ENCODE data around the gene CERS6.

Gene CERS6

DNA sequence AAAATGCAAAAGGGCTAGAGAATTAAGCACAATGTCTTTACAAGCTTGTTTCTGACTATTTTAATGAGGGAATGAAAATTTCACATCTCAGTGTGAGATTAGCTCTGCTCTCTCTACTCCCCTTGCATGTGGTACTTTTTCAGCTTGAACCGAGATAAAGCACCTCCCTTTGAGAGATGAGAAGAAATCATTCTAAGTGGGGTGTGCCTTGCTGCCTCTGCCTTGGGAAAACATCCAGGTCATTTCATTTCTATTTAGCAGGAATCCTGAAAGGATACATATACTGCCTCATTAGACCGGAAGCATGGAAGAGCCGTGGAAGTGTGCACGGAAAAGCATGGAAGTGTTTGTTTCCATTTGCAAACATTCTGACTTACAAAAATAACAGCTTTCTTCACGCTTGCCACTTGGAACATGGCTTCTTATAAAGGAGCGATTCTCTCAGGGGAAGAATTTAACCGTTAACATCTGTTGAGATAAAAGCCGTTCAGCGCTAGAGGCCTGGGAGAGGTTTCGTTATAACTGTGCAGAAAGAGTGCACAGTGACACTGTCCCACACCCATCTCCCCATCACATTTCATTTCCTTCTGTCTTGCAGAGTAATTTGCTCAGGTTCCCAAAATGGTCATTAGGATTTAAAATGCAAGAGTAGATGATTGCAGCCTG lies 363.1 kb downstream of the CERS6 start:
- no peak overlapping the region for H3K4me3 ChIP-seq (ENCODE audit: low read depth, low read length)

DNA sequence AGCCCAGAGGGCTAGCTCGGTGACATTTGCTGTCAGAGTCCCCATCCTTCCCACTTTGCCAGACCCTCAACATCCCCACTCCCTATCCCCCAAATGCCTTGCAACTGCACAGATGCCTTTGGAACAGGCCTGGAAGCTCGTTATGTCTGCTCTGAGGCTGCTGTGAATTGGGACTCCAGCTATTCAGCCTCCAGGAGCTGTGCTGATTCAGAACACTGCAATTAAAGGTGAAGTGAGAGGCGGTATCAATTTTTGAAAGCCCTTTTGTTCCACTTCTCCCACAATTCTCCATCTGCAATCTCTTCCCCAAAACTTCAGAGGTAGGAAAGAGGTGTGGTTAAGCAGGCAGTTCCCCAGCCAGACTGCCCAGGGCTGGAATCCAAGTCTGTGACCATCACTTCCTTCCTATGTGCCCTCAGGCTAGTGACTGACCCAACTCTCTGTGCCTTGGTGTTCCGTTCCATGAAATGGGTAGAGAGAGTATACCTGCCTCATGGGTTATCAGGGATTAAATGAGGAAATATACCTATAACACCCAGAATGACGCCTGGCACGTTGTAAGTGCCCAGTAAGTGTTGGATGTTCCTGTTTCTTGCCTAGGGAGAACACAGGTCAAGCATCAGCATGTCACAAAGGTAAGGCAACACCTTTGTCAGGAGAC lies 363.9 kb downstream of the CERS6 start:
- H3K4me3 ChIP-seq (ENCODE audit: low read depth, low read length): no peak overlapping the region

DNA sequence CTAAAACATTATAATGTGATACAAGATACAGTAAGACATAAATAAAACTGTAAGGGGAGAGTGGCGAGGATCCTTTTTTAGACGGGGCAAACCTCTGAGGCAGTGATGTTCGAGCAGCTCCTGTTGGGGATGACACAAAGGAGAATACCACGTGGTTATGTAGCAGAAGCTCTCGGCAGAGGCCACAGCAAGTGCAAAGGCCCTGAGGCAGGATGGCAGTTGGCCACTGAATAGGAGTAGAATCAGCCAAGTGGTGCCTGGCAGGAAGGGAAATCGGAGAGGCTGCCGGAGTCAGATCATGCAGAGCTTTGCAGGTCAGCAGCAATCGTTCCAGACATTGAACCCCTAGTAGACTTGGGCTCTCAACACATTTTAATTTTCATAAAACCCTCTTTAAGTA lies 365.5 kb downstream of the CERS6 start:
- no peak overlapping the region for H3K4me3 ChIP-seq (ENCODE audit: low read depth, low read length)

DNA sequence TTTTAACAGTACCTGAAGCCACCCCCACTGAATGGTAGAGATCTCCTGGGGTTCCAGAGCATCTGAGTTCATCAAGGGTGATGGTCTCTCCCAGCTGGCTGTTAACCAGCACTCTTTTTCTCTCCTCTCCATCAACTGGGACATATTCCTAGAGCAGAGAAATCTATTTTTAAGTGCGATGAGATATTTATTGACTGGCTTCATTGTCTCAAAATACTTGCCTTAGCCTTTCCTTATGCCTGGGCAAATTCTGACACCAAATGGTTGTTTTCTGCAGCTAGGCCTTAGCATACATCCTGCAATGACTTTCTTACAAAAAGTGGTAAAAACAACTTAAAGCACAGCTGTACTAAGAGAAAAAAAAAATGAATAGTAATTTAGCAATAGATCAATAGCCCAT lies 365.9 kb downstream of the CERS6 start:
- H3K4me3 ChIP-seq (ENCODE audit: low read depth, low read length): no peak overlapping the region
